Measurements from ENCODE around the gene RPTOR.
A peak's percentile ranks its signal among the peaks of the same experiment; 100 is the strongest.

Gene RPTOR

GRCh38 chr17:80845863-80846671 is 301.4 kb downstream of the RPTOR start:
- DNase-seq (ENCODE audit: low read depth in 2 of 2) = no peak

- no peak for DNase-seq (ENCODE audit: low read depth in 2 of 2)
Observed at GRCh38 chr17:80846932-80847331, 302.3 kb downstream of the RPTOR start.

- no peak for DNase-seq (ENCODE audit: low read depth in 2 of 2)
Observed at GRCh38 chr17:80847496-80848230, 303.0 kb downstream of the RPTOR start.

GRCh38 chr17:80848449-80849102 is 303.9 kb downstream of the RPTOR start:
- DNase-seq (ENCODE audit: low read depth in 2 of 2) = no peak

- DNase-seq (ENCODE audit: low read depth in 2 of 2) = no peak
Observed at GRCh38 chr17:80849119-80849518, 304.5 kb downstream of the RPTOR start.

GRCh38 chr17:80850109-80850508 is 305.5 kb downstream of the RPTOR start:
- DNase-seq (ENCODE audit: low read depth in 2 of 2) = no peak

GRCh38 chr17:80850817-80851216 is 306.2 kb downstream of the RPTOR start:
- DNase-seq (ENCODE audit: low read depth in 2 of 2) = no peak

- DNase-seq (ENCODE audit: low read depth in 2 of 2) = no peak
Observed at GRCh38 chr17:80851277-80851925, 306.8 kb downstream of the RPTOR start.

- no peak for DNase-seq (ENCODE audit: low read depth in 2 of 2)
Observed at GRCh38 chr17:80852476-80853015, 307.9 kb downstream of the RPTOR start.

GRCh38 chr17:80853076-80853475 is 308.4 kb downstream of the RPTOR start:
- no peak for DNase-seq (ENCODE audit: low read depth in 2 of 2)

GRCh38 chr17:80854220-80854619 is 309.6 kb downstream of the RPTOR start:
- no peak for DNase-seq (ENCODE audit: low read depth in 2 of 2)

GRCh38 chr17:80855196-80855947 is 310.7 kb downstream of the RPTOR start:
- DNase-seq (ENCODE audit: low read depth in 2 of 2) = no peak

GRCh38 chr17:80855948-80856862 is 311.6 kb downstream of the RPTOR start:
- peak; percentile 86 to 90 for DNase-seq (ENCODE audit: low read depth in 2 of 2)

- DNase-seq (ENCODE audit: low read depth in 2 of 2) = no peak
Observed at GRCh38 chr17:80856863-80857755, 312.5 kb downstream of the RPTOR start.

- no peak for DNase-seq (ENCODE audit: low read depth in 2 of 2)
Observed at GRCh38 chr17:80857756-80858171, 313.1 kb downstream of the RPTOR start.

- no peak for DNase-seq (ENCODE audit: low read depth in 2 of 2)
Observed at GRCh38 chr17:80858301-80859001, 313.8 kb downstream of the RPTOR start.

- DNase-seq (ENCODE audit: low read depth in 2 of 2) = peak; percentile 80 to 82
Observed at GRCh38 chr17:80859002-80859941, 314.6 kb downstream of the RPTOR start.

Measured in fibroblast of skin of left quadriceps (primary cell).